Osteoblast (primary cell): ENCODE results near the gene XRCC3. TPM values are rescaled to one million over a fixed set of nuclear protein-coding genes. Genes with fewer than 3 reads are reported as not detected.

Source experiments
- DNase-seq: peaks from one replicate; pipeline ENCODE4 v3.0.0; 2011; ENCODE audit warnings: low spot score, mixed read lengths; ENCODE audit not compliant: insufficient read length; ENCODE audit errors: missing footprints
- H2AFZ ChIP-seq: 2 replicates; pipeline ENCODE4 v1.6.0; 2011; ENCODE audit warnings: mild to moderate bottlenecking, low read length
- H3K27ac ChIP-seq: 2 replicates; pipeline ENCODE4 v1.5.1; 2011; ENCODE audit warnings: mild to moderate bottlenecking, low read depth, low read length, moderate library complexity
- H3K27me3 ChIP-seq: 2 replicates; pipeline ENCODE4 v1.6.0; 2012; ENCODE audit warnings: mild to moderate bottlenecking, control low read depth, inconsistent platforms, low read length, moderate library complexity; ENCODE audit not compliant: insufficient read depth
- H3K36me3 ChIP-seq: 2 replicates; pipeline ENCODE4 v1.5.1; 2011; ENCODE audit warnings: mild to moderate bottlenecking, low read length, control low read depth, moderate library complexity; ENCODE audit not compliant: insufficient read depth
- H3K4me1 ChIP-seq: 2 replicates; pipeline ENCODE4 v1.5.1; 2011; ENCODE audit warnings: mild to moderate bottlenecking, low read length, control low read depth, moderate library complexity; ENCODE audit not compliant: insufficient read depth
- H3K4me2 ChIP-seq: 2 replicates; pipeline ENCODE4 v1.6.0; 2011; ENCODE audit warnings: mild to moderate bottlenecking, low read length; ENCODE audit not compliant: insufficient read depth
- H3K4me3 ChIP-seq: fragments of 200-600 bp; sonication (generic); 3 replicates; pipeline ENCODE4 v1.5.1; 2012; ENCODE audit warnings: mild to moderate bottlenecking, low read length, inconsistent platforms; ENCODE audit not compliant: insufficient read depth
- H3K79me2 ChIP-seq: 2 replicates; pipeline ENCODE4 v1.6.0; 2012; ENCODE audit warnings: mild to moderate bottlenecking, low read length, control low read depth, inconsistent platforms; ENCODE audit not compliant: insufficient read depth
- H3K9me3 ChIP-seq: 2 replicates; pipeline ENCODE4 v1.5.1; 2011; ENCODE audit warnings: low read depth, low read length, control low read depth
- H4K20me1 ChIP-seq: 2 replicates; pipeline ENCODE4 v1.6.0; 2012; ENCODE audit warnings: mild to moderate bottlenecking, low read length, control low read depth; ENCODE audit not compliant: insufficient read depth
- CTCF ChIP-seq: IDR thresholded peaks from 2 replicates; pipeline ENCODE4 v1.5.1; 2011; ENCODE audit warnings: mild to moderate bottlenecking, low read depth, low read length, moderate library complexity; ENCODE audit errors: extremely low read depth
- small RNA-seq: library from RNA; depleted of rRNA; stranded (forward); fragments of <200 nt; gene quantifications from one replicate; pipeline ENCODE3, GENCODE V24; 2012
- total RNA-seq: library from RNA; depleted of rRNA; stranded (reverse); fragments of >200 nt; gene quantifications from 2 replicates; pipeline ENCODE4 v1.2.3, GENCODE V29; 2012

Gene XRCC3
- total RNA-seq, 1 donor: 4.3 TPM

DNA sequence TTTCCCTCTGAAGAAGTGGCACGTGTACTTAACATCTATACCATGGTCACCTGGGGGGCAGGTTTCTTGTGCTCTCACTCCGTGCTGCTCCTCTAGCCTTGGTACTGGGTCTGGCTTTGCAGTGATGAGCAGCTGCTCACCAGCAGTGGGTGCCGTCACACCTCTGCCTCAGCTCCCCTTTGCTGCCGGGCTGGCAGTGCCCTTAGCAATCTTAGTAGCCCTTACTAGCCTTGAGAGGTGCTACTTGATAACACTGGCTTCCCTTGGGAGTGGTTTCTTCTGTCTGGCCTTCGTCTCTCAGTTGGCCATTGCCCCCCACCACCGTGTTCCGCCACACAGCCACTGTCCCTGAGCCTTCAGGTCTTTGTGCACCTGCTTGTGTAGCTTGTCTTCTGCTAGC lies 63.7 kb downstream of the XRCC3 start:
- H4K20me1 ChIP-seq: peaks cover 59% of the 10 kb centered on the region
- TF ChIP-seq CTCF: no peak
- H3K4me2 ChIP-seq: no peak overlapping the region
- DNase-seq: no peak
- peaks cover 20% of the 10 kb centered on the region for H3K4me1 ChIP-seq
- no peaks in the 10 kb centered on the region for H3K9me3 ChIP-seq
- H3K36me3 ChIP-seq: peaks cover 22% of the 10 kb centered on the region
- peaks cover 99% of the 10 kb centered on the region for H3K79me2 ChIP-seq
- H2AFZ ChIP-seq: no peak overlapping the region
- H3K27me3 ChIP-seq: no peaks in the 10 kb centered on the region
- H3K4me3 ChIP-seq: no peak overlapping the region
- peak overlapping the region; percentile 3 for H3K27ac ChIP-seq

DNA sequence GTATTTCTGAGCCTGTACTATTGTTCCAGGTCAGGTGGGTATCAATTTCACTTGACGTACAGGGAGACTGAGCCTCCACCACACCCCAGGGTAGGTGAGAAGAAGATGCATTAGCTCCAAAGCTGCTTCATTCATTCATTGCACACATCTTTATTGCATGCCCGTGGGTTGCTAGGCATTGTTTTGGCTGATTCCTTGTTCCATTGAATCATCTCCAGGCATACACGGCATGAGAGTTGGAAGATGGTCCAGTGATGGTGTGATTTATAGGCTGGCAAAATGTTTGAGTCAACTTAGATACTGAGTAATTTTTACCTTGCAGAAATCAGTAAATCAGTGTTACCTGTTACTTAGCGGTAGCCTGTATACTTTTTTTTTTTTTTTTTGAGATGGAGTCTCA lies 65.0 kb downstream of the XRCC3 start:
- DNase-seq: no peak
- H3K27ac ChIP-seq: peak overlapping the region; percentile 39
- H3K4me3 ChIP-seq: no peak overlapping the region
- peaks cover 9% of the 10 kb centered on the region for H3K36me3 ChIP-seq
- no peak overlapping the region for H3K4me2 ChIP-seq
- no peaks in the 10 kb centered on the region for H3K27me3 ChIP-seq
- H3K79me2 ChIP-seq: peaks cover 99% of the 10 kb centered on the region
- H3K9me3 ChIP-seq: no peaks in the 10 kb centered on the region
- peaks cover 63% of the 10 kb centered on the region for H4K20me1 ChIP-seq
- H2AFZ ChIP-seq: no peak overlapping the region
- TF ChIP-seq CTCF: no peak
- H3K4me1 ChIP-seq: peaks cover 11% of the 10 kb centered on the region

- Histone ChIP-seq H3K79me2 (peaks cover 99% of the 10 kb centered on the region), H2AFZ (no peak overlapping the region), H3K4me1 (peaks cover 11% of the 10 kb centered on the region), H3K9me3 (no peaks in the 10 kb centered on the region), H4K20me1 (peaks cover 73% of the 10 kb centered on the region), H3K27ac (no peak overlapping the region), H3K4me3 (no peak overlapping the region), H3K4me2 (no peak overlapping the region), H3K36me3 (no peaks in the 10 kb centered on the region), H3K27me3 (no peaks in the 10 kb centered on the region)
- DNase-seq: no peak
- no peak for TF ChIP-seq CTCF
These were observed 66.2 kb downstream of the XRCC3 start for GRCh38 chr14:103649001-103649400.

Small RNAs within 50 kb of the gene (small RNA-seq; reads per million reads assigned to genes)
- not detected for gene RF00019

Other genes starting within 250 kb of the XRCC3 start
- 5.1 and 8.3 TPM in 2 replicates for gene CKB, start 192.6 kb downstream of the XRCC3 start, total RNA-seq
- 9.0 and 10.6 TPM in 2 replicates for gene TRMT61A, start 186.3 kb downstream of the XRCC3 start, total RNA-seq
- 28.6 and 30.8 TPM in 2 replicates for gene BAG5, start 152.8 kb downstream of the XRCC3 start, total RNA-seq
- 23.0 and 24.6 TPM in 2 replicates for gene COA8, start 152.5 kb downstream of the XRCC3 start, total RNA-seq
- 198 and 205 TPM in 2 replicates for gene KLC1, start 86.2 kb downstream of the XRCC3 start, total RNA-seq
- gene ZFYVE21, start 359 bp upstream of the XRCC3 start, total RNA-seq: 36.9 and 39.8 TPM in 2 replicates
- gene PPP1R13B, start 132.1 kb upstream of the XRCC3 start, total RNA-seq: 3.3 and 4.4 TPM in 2 replicates
- 0.29 and 1.1 TPM in 2 replicates for gene TDRD9, start 213.0 kb upstream of the XRCC3 start, total RNA-seq
- gene RD3L, start 227.1 kb upstream of the XRCC3 start, total RNA-seq: not detected in 2 replicates